GM18517 (cell line): Measurements from ENCODE around the gene SHF.
"Not testable (repeated sequence)": the region's sequence is repeated elsewhere in the genome, so short reads cannot be mapped to it uniquely, and the experiment has no call there.

Source experiments
- ATAC-seq: cut with Tn5 transposase; IDR thresholded peaks from one replicate; pipeline ENCODE4 v1.9.1; 2021; ENCODE audit warnings: mild to moderate bottlenecking, moderate library complexity; ENCODE audit not compliant: unreplicated experiment

SHF gene

GRCh38 chr15:45148076-45149059 lies 39.4 kb downstream of the SHF start:
- no peak for ATAC-seq

- no peak for ATAC-seq
Measured at GRCh38 chr15:45147606-45148005, 40.2 kb downstream of the SHF start.

GRCh38 chr15:45146405-45146804 lies 41.4 kb downstream of the SHF start:
- no peak for ATAC-seq

- ATAC-seq: no peak
Measured at GRCh38 chr15:45144775-45145174, 43.0 kb downstream of the SHF start.

GRCh38 chr15:45143946-45144345 lies 43.8 kb downstream of the SHF start:
- ATAC-seq: no peak

- ATAC-seq: no peak
Measured at GRCh38 chr15:45143056-45143455, 44.7 kb downstream of the SHF start.

GRCh38 chr15:45141386-45141785 lies 46.4 kb downstream of the SHF start:
- ATAC-seq: no peak

- ATAC-seq: no peak
Measured at GRCh38 chr15:45140557-45141250, 47.1 kb downstream of the SHF start.

GRCh38 chr15:45139770-45140169 lies 48.0 kb downstream of the SHF start:
- no peak for ATAC-seq

- ATAC-seq: no peak
Measured at GRCh38 chr15:45138814-45139765, 48.7 kb downstream of the SHF start.

- ATAC-seq: no peak
Measured at GRCh38 chr15:45137703-45138102, 50.1 kb downstream of the SHF start.

GRCh38 chr15:45136378-45136764 lies 51.4 kb downstream of the SHF start:
- no peak for ATAC-seq

- not testable (repeated sequence) for ATAC-seq
Measured at GRCh38 chr15:45135705-45136377, 51.9 kb downstream of the SHF start.

GRCh38 chr15:45134682-45135604 lies 52.8 kb downstream of the SHF start:
- ATAC-seq: no peak

- no peak for ATAC-seq
Measured at GRCh38 chr15:45134046-45134445, 53.7 kb downstream of the SHF start.

- no peak for ATAC-seq
Measured at GRCh38 chr15:45133561-45133920, 54.2 kb downstream of the SHF start.

GRCh38 chr15:45132844-45133560 lies 54.8 kb downstream of the SHF start:
- no peak for ATAC-seq

GRCh38 chr15:45131510-45131909 lies 56.3 kb downstream of the SHF start:
- ATAC-seq: no peak
